Testis (tissue), 3 donors: ENCODE results near the gene COL21A1. TPM values are rescaled to one million over a fixed set of nuclear protein-coding genes. Genes with fewer than 3 reads are reported as not detected.

Source experiments
- DNase-seq: peaks from one replicate; pipeline ENCODE4 v3.0.0-alpha.2; 2019
- H3K27ac ChIP-seq, 2 donors: fragments of 200-600 bp; sonication (generic); one replicate each; pipeline ENCODE4 v1.5.1; 2019
- H3K27me3 ChIP-seq: fragments of 200-600 bp; sonication (generic); one replicate; pipeline ENCODE4 v1.5.1; 2019
- H3K36me3 ChIP-seq: fragments of 200-600 bp; sonication (generic); one replicate; pipeline ENCODE4 v1.5.1; 2017; ENCODE audit warnings: low read depth; ENCODE audit errors: missing control alignments
- H3K4me1 ChIP-seq: fragments of 200-600 bp; sonication (generic); one replicate; pipeline ENCODE4 v1.5.1; 2019
- H3K4me3 ChIP-seq, 2 donors: fragments of 200-600 bp; sonication (generic); one replicate each; pipeline ENCODE4 v1.5.1; 2017 to 2019
- H3K9me3 ChIP-seq: fragments of 200-600 bp; sonication (generic); one replicate; pipeline ENCODE4 v1.5.1; 2017
- POLR2A ChIP-seq: fragments of 450-650 bp; IDR thresholded peaks from one replicate; pipeline ENCODE4 v1.6.1; 2017; ENCODE audit warnings: antibody characterized with exemption, mild to moderate bottlenecking, moderate library complexity
- WGBS, 2 donors: methylation state at CpG; one replicate each; pipeline ENCODE4 v1.1.5; 2018; 5-methylcytosine and 5-hydroxymethylcytosine counted together
- intact Hi-C: fragments of 100-400 bp; cut with DNase I; formaldehyde crosslinking; loops from one replicate; pipeline ENCODE4 v1.15.1; 2023; ENCODE audit warnings: low total_unique reads
- polyA plus RNA-seq: library from polyadenylated mRNA; stranded (reverse); fragments of 350-450 nt; fragmentation: Illumina TruSeq; extraction: RNeasy Lipid Tissue Mini Kit (QIAGEN cat#74804); gene quantifications from one replicate; pipeline ENCODE4 v1.2.3, GENCODE V29; 2014; ENCODE audit warnings: low read depth, low replicate concordance; ENCODE audit not compliant: insufficient read depth
- total RNA-seq, 2 donors: library from RNA; depleted of rRNA; stranded (reverse); fragments of >200 nt; gene quantifications; one replicate each; pipeline ENCODE4 v1.2.3, GENCODE V29; 2016
- TF ChIP-seq, protein P1 (sequence below), 3 experiments: fragments of 450-650 bp in 2 of 3; fragments of 200-600 bp in 1 of 3; sonication (generic) in 1 of 3; IDR thresholded peaks; one replicate each; pipeline ENCODE4 v1.5.1; 2016 to 2019; ENCODE audit warnings: antibody characterized with exemption in 3 of 3, mild to moderate bottlenecking in 2 of 3, moderate library complexity in 1 of 3

The COL21A1 gene
- total and polyA plus RNA-seq, 3 donors from 2014 or later = 6.6 to 10.5 (median 7.1) TPM

DNA sequence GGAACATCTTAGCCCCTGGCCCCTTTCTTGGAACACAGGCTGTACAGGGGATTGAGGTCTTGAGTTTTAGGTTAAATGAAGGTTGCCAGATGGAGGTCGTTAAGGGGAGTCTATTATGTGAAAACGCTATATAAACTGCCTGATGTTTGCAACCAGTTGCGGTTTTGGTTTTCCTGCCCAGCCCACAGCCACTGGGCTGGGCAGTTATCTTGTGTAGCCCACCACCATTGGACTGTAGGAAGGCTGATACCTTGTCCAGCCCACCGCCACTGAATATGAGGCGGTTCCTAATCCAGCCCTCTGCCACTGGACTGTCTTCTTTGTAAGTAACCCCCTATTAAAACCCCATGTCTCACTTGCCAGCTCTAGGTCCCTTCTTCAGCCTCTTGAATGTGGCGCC, 42.3 kb upstream of the COL21A1 start:
- no peak for DNase-seq
- Histone ChIP-seq H3K4me1 (no peaks in the 10 kb centered on the region), H3K4me3 (no peak overlapping the region), H3K27ac (no peak overlapping the region), H3K27me3 (no peaks in the 10 kb centered on the region), H3K9me3 (no peaks in the 10 kb centered on the region), H3K36me3 (no peaks in the 10 kb centered on the region)
- intact Hi-C loops = loop anchor here (5.0 kb wide), 1 partner anchor 307 kb away; no protein-coding TSS in a partner anchor
- WGBS, 2 donors = 77 to 91% methylated on average over 6 of the region's 6 CpGs
- TF ChIP-seq, protein P1, sequence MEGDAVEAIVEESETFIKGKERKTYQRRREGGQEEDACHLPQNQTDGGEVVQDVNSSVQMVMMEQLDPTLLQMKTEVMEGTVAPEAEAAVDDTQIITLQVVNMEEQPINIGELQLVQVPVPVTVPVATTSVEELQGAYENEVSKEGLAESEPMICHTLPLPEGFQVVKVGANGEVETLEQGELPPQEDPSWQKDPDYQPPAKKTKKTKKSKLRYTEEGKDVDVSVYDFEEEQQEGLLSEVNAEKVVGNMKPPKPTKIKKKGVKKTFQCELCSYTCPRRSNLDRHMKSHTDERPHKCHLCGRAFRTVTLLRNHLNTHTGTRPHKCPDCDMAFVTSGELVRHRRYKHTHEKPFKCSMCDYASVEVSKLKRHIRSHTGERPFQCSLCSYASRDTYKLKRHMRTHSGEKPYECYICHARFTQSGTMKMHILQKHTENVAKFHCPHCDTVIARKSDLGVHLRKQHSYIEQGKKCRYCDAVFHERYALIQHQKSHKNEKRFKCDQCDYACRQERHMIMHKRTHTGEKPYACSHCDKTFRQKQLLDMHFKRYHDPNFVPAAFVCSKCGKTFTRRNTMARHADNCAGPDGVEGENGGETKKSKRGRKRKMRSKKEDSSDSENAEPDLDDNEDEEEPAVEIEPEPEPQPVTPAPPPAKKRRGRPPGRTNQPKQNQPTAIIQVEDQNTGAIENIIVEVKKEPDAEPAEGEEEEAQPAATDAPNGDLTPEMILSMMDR (IDR thresholded peaks at IDR 0.05) = no peak
- no peak for TF ChIP-seq POLR2A

DNA sequence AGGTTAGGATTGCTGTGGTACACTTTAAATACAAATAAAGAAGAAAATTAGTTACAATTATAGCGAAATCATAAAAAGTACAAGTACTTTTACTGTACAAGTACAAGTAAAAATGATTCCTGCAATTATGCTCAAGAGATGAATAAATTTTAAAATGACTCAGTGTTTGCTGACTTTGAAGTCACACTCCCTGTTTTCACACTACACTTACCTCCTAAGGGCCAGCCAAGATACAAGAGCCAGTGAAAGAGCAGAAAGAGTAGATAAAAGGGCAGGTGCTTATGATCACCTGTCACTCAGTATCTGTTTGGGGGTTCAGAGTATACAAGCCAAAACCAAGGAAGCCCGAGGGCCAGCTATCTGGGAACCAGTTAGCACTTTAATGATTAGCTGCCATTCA, 41.0 kb upstream of the COL21A1 start:
- H3K4me3 ChIP-seq = no peak overlapping the region
- intact Hi-C loops = no loop called here
- TF ChIP-seq, protein P1 (IDR thresholded peaks at IDR 0.05) = no peak
- TF ChIP-seq POLR2A = no peak
- no peak overlapping the region for H3K27ac ChIP-seq
- WGBS, 2 donors = 59 to 64% methylated on average over 2 of the region's 2 CpGs
- H3K4me1 ChIP-seq = no peaks in the 10 kb centered on the region
- no peaks in the 10 kb centered on the region for H3K36me3 ChIP-seq
- DNase-seq = no peak
- H3K9me3 ChIP-seq = no peaks in the 10 kb centered on the region
- H3K27me3 ChIP-seq = no peaks in the 10 kb centered on the region

DNA sequence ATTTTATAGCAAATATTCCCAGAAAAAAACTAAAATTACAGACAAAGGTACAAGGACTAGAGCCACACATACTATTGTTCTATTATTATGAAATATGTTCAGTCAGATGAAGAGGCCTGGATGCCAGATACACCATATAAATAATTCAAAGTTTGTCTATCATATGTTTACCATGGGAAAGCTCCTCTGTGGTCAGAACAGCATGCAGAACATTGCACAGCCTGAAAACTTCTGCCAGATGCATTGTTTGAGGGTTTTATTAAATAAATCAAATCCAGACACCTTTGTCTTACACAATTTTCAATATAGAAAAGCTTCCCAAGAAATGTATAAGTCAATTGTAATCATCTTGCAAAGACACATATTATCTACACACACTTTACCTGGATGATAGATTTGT, 35.0 kb upstream of the COL21A1 start:
- Histone ChIP-seq H3K27ac (no peak overlapping the region), H3K36me3 (no peaks in the 10 kb centered on the region), H3K4me1 (no peaks in the 10 kb centered on the region), H3K9me3 (no peaks in the 10 kb centered on the region), H3K27me3 (no peaks in the 10 kb centered on the region), H3K4me3 (no peak overlapping the region)
- intact Hi-C loops = no loop called here
- TF ChIP-seq POLR2A = no peak
- TF ChIP-seq, protein P1 (IDR thresholded peaks at IDR 0.05) = no peak
- DNase-seq = no peak

DNA sequence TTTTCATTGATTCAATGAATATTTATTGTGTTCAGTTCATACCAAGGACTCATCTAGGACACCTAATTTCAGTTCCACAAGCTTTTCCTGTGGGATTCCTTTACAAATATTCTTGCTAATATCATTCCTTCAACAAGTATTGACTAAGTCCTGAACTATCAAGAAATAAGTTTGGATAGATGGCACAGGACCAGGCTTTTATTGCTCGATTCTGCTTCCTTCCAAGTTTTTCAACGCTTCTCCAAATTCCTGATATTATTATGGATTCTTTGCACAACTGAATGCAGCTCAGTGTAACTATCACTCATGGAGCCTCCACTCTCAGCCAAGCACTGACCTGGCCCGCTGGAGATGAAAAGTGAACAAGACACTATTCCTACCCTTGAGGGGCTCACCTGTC, 32.7 kb upstream of the COL21A1 start:
- Histone ChIP-seq H3K36me3 (no peaks in the 10 kb centered on the region), H3K4me1 (no peaks in the 10 kb centered on the region), H3K9me3 (no peaks in the 10 kb centered on the region), H3K27me3 (no peaks in the 10 kb centered on the region), H3K27ac (no peak overlapping the region), H3K4me3 (no peak overlapping the region)
- TF ChIP-seq POLR2A = no peak
- TF ChIP-seq, protein P1 (IDR thresholded peaks at IDR 0.05) = no peak
- DNase-seq = no peak
- 85 to 92% methylated on average over 3 of the region's 3 CpGs for WGBS, 2 donors
- intact Hi-C loops = no loop called here

DNA sequence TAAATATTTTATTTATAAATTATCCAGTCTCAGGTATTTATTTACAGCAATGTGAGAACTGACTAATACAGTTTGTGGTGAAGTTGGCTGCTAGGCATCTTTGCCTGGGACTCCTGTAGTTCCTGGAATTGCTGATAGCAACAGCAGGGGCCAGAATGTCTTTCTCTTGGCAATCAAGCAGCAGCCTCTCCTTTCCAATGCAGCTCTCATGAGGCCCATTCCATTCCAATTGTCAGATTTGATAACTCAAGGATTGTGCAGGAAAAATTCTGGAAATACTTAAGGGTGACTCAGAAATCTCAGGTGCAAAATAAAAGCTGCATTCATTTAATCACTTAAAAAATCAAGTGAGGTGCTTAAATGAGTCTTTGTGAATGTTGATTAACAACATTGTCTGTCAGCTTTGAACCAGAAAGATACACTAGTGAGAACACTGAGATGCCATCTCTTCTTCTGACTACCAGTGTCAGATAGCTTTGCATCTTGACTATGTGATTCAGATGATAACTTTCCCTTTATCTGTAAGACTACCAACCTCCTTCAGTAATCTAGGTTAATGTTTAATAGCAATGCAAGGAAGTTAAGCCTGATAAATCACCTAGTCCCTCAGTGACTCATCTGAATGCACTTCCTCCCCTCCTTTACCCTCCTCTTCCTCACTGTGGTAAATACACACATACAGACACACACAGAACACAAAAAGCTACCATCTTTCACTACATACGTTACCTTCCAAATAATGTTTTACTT, 32.1 kb upstream of the COL21A1 start:
- intact Hi-C loops = no loop called here
- Histone ChIP-seq H3K27ac (no peak overlapping the region), H3K4me3 (no peak overlapping the region), H3K27me3 (no peaks in the 10 kb centered on the region), H3K36me3 (no peaks in the 10 kb centered on the region), H3K4me1 (no peaks in the 10 kb centered on the region), H3K9me3 (no peaks in the 10 kb centered on the region)
- DNase-seq = no peak
- 90 to 100% methylated on average over 1 of the region's 1 CpG for whole genome bisulfite sequencing, 2 donors
- TF ChIP-seq, protein P1 (IDR thresholded peaks at IDR 0.05) = no peak
- no peak for TF ChIP-seq POLR2A
